ENCODE measurements around the gene SYTL3. TPM values are rescaled to one million over a fixed set of nuclear protein-coding genes. Genes with fewer than 3 reads are reported as not detected.

The SYTL3 gene
- total and polyA plus RNA-seq, 10 of the 15 experiments (the other 5 are each of a cell fraction or from before 2014, with no cell fraction given): 3.3 to 12.1 (median 6.9) TPM

- TF ChIP-seq, protein P1, sequence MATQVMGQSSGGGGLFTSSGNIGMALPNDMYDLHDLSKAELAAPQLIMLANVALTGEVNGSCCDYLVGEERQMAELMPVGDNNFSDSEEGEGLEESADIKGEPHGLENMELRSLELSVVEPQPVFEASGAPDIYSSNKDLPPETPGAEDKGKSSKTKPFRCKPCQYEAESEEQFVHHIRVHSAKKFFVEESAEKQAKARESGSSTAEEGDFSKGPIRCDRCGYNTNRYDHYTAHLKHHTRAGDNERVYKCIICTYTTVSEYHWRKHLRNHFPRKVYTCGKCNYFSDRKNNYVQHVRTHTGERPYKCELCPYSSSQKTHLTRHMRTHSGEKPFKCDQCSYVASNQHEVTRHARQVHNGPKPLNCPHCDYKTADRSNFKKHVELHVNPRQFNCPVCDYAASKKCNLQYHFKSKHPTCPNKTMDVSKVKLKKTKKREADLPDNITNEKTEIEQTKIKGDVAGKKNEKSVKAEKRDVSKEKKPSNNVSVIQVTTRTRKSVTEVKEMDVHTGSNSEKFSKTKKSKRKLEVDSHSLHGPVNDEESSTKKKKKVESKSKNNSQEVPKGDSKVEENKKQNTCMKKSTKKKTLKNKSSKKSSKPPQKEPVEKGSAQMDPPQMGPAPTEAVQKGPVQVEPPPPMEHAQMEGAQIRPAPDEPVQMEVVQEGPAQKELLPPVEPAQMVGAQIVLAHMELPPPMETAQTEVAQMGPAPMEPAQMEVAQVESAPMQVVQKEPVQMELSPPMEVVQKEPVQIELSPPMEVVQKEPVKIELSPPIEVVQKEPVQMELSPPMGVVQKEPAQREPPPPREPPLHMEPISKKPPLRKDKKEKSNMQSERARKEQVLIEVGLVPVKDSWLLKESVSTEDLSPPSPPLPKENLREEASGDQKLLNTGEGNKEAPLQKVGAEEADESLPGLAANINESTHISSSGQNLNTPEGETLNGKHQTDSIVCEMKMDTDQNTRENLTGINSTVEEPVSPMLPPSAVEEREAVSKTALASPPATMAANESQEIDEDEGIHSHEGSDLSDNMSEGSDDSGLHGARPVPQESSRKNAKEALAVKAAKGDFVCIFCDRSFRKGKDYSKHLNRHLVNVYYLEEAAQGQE (IDR thresholded peaks at IDR 0.05; ENCODE audit: low read depth, low read length): no peak
- TF ChIP-seq ESRRA (IDR thresholded peaks at IDR 0.05; ENCODE audit: low read length): no peak
- TF ChIP-seq, protein P2, sequence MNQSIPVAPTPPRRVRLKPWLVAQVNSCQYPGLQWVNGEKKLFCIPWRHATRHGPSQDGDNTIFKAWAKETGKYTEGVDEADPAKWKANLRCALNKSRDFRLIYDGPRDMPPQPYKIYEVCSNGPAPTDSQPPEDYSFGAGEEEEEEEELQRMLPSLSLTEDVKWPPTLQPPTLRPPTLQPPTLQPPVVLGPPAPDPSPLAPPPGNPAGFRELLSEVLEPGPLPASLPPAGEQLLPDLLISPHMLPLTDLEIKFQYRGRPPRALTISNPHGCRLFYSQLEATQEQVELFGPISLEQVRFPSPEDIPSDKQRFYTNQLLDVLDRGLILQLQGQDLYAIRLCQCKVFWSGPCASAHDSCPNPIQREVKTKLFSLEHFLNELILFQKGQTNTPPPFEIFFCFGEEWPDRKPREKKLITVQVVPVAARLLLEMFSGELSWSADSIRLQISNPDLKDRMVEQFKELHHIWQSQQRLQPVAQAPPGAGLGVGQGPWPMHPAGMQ (IDR thresholded peaks at IDR 0.05; ENCODE audit: borderline replicate concordance): no peak
- no peak for TF ChIP-seq HCFC1 (IDR thresholded peaks at IDR 0.05; ENCODE audit: low read length)
- TF ChIP-seq, protein P3, sequence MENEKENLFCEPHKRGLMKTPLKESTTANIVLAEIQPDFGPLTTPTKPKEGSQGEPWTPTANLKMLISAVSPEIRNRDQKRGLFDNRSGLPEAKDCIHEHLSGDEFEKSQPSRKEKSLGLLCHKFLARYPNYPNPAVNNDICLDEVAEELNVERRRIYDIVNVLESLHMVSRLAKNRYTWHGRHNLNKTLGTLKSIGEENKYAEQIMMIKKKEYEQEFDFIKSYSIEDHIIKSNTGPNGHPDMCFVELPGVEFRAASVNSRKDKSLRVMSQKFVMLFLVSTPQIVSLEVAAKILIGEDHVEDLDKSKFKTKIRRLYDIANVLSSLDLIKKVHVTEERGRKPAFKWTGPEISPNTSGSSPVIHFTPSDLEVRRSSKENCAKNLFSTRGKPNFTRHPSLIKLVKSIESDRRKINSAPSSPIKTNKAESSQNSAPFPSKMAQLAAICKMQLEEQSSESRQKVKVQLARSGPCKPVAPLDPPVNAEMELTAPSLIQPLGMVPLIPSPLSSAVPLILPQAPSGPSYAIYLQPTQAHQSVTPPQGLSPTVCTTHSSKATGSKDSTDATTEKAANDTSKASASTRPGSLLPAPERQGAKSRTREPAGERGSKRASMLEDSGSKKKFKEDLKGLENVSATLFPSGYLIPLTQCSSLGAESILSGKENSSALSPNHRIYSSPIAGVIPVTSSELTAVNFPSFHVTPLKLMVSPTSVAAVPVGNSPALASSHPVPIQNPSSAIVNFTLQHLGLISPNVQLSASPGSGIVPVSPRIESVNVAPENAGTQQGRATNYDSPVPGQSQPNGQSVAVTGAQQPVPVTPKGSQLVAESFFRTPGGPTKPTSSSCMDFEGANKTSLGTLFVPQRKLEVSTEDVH (IDR thresholded peaks at IDR 0.05; ENCODE audit: low read depth, partially characterized antibody): no peak
- TF ChIP-seq, protein P4, sequence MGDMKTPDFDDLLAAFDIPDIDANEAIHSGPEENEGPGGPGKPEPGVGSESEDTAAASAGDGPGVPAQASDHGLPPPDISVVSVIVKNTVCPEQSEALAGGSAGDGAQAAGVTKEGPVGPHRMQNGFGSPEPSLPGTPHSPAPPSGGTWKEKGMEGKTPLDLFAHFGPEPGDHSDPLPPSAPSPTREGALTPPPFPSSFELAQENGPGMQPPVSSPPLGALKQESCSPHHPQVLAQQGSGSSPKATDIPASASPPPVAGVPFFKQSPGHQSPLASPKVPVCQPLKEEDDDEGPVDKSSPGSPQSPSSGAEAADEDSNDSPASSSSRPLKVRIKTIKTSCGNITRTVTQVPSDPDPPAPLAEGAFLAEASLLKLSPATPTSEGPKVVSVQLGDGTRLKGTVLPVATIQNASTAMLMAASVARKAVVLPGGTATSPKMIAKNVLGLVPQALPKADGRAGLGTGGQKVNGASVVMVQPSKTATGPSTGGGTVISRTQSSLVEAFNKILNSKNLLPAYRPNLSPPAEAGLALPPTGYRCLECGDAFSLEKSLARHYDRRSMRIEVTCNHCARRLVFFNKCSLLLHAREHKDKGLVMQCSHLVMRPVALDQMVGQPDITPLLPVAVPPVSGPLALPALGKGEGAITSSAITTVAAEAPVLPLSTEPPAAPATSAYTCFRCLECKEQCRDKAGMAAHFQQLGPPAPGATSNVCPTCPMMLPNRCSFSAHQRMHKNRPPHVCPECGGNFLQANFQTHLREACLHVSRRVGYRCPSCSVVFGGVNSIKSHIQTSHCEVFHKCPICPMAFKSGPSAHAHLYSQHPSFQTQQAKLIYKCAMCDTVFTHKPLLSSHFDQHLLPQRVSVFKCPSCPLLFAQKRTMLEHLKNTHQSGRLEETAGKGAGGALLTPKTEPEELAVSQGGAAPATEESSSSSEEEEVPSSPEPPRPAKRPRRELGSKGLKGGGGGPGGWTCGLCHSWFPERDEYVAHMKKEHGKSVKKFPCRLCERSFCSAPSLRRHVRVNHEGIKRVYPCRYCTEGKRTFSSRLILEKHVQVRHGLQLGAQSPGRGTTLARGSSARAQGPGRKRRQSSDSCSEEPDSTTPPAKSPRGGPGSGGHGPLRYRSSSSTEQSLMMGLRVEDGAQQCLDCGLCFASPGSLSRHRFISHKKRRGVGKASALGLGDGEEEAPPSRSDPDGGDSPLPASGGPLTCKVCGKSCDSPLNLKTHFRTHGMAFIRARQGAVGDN (IDR thresholded peaks at IDR 0.05): no peak
- TF ChIP-seq, protein P5, sequence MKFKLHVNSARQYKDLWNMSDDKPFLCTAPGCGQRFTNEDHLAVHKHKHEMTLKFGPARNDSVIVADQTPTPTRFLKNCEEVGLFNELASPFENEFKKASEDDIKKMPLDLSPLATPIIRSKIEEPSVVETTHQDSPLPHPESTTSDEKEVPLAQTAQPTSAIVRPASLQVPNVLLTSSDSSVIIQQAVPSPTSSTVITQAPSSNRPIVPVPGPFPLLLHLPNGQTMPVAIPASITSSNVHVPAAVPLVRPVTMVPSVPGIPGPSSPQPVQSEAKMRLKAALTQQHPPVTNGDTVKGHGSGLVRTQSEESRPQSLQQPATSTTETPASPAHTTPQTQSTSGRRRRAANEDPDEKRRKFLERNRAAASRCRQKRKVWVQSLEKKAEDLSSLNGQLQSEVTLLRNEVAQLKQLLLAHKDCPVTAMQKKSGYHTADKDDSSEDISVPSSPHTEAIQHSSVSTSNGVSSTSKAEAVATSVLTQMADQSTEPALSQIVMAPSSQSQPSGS (IDR thresholded peaks at IDR 0.05; ENCODE audit: low read length): no peak
- no peak for TF ChIP-seq PAX5 (IDR thresholded peaks at IDR 0.05; ENCODE audit: borderline replicate concordance, low read depth, low read length)
- no peak for TF ChIP-seq NR2F1 (conservative IDR thresholded peaks at IDR 0.05)
- TF ChIP-seq CREM (IDR thresholded peaks at IDR 0.05; ENCODE audit: low read depth): no peak
- TF ChIP-seq BRCA1 (IDR thresholded peaks at IDR 0.05; ENCODE audit: low read depth, low read length): no peak
Measured at GRCh38 chr6:158609455-158610155, 40.2 kb upstream of the SYTL3 start (continued).

Data from GM12878 (cell line).